ENCODE measurements around the gene ABCC5.
"Not testable (repeated sequence)": the region's sequence is repeated elsewhere in the genome, so short reads cannot be mapped to it uniquely, and the experiment has no call there.

ABCC5 gene

DNA sequence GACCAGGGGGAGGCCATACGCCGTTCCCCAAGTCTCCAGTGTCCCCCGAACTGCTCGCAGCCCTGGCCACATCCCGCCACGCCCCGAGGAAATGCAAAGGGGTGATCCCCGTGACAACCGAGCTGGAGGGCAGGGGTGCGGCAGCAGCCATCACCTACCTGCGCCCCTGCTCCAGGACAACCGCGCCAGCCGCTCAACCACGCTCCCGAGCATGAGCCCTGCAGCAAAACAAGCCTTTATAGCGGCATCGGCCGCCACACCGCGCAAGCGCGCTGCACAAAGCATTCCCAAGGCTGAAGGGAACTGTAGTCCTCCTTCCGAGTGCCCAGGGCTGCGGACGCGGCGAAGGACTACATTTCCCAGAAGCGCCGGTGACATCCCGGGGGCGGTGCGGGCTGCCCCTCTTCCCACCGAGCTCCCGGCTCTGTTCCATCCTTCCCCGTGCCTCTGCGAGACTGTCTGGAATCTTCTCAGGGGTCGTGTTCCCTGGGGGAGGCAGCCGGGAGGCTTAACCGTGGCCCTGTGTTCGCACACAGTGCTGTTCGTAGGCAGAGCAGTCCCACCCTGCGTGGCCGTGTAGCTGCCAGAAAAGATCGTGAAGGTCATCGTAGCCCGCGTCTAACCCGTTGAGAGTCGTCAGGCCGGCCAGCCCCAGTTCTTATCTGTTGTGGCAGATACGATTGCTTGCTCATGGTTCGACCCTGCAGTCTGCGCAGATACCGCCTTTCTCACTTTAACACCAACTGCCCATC, at the start of gene ABCC5:
Gene ABCC5, minus strand, starts transcription at position 213 of the 752 bp plus-strand sequence. CDS start 3,492 bp downstream, outside the sequence.
- DNase-seq, result peak; percentile 89

DNA sequence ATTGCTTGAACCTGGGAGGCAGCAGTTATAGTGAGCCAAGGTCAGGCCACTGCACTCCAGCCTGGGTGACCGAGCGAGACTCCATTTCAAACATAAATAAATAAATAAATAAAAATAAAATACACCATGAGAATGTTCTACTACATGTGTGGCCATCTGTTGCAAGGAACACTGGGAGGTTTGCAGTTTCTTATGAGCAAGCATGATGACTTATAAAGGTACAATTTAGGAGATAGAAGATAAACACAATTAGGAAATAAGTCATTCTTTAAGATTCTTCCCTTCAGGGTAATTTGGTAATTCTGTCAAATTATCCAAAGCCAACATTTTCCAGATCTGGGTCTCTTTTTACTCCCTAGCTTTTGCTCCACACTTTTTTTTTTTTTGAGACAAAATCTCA, 48.5 kb upstream of the ABCC5 start:
- DNase-seq, result no peak

DNA sequence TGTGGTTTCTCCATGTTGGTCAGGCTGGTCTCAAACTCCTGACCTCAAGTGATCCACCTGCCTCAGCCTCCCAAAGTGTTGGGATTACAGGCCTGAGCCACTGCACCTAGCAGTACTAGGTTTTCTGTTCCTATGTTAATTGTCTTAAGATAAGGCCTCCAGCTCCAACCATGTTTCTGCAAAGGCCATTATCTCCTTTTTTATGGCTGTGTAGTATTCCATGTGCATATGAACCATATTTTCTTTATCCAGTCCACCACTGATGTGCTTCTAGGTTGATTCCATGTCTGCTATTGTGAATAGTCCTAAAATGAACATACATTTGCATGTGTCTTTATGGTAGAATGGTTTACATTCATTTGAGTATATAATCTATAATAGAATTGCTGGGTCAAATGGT, 45.0 kb upstream of the ABCC5 start:
- DNase-seq, result no peak

- DNase-seq, result no peak
Measured at GRCh38 chr3:184059424-184059823, 41.7 kb upstream of the ABCC5 start.

DNA sequence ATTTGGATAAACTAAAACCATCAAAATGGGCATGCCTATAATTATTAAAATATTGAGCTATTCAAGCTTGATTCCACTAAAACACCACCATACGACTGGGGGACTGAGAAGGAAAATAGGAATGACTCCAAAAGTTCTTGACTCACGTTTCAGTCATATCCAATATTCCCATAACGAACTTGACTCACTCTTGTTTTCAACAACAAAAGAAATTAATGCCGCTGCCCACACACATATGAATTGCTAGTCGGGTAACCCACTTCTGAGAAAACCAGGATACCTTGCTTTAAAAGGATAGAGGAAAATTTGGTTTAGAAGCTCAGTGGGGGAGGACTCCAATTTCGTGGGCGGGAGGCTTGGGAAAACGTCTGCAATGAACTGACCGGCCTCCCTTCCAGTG, 40.3 kb upstream of the ABCC5 start:
- no peak for DNase-seq

DNA sequence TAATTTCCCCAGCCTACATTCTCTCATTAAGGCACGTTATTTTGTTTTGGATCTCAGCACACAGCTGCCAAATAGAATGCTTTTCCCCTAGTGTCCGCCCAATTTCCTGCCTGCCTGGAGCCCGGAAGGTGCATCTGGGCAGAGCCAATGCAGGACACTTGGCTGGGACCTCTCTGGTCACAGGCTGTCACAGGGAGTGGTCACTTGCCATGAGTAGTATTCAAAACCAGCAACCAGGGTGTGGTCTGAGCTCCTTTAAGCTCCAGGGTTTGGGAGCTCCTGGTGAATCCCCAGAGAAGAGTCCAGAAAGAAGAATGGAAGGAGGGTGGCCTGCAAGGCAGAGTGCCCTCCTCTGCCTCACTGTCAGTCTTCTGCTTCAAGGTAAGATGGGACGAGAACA, 35.1 kb upstream of the ABCC5 start, which contains the start of gene HTR3C:
Gene HTR3C, plus strand, starts transcription at position 281 of the 400 bp plus-strand sequence. Its CDS starts 34 bp downstream, at position 315.
- DNase-seq, result no peak

GRCh38 chr3:184050217-184050847, 32.6 kb upstream of the ABCC5 start:
- no peak for DNase-seq

- DNase-seq, result no peak
Measured at GRCh38 chr3:184045995-184046394, 28.3 kb upstream of the ABCC5 start.

DNA sequence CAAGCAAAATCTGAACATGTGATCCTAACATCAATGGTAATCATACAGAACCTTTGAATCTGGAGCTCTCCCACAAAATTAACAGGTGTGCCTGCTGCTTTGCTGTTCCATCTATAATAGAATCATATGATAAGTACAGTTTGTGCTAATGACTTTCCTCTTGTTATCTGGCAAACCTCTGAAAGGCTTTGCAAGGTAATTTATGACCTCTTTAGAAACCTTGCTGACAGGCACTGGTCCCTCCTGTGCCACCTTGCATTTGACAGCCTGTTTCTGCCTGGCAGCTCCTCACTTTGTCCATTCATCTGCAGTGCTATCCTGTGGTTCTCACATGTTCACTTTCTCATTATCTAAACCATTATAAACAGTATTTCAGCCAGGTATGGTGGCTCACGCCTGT, 24.9 kb upstream of the ABCC5 start:
- no peak for DNase-seq

DNA sequence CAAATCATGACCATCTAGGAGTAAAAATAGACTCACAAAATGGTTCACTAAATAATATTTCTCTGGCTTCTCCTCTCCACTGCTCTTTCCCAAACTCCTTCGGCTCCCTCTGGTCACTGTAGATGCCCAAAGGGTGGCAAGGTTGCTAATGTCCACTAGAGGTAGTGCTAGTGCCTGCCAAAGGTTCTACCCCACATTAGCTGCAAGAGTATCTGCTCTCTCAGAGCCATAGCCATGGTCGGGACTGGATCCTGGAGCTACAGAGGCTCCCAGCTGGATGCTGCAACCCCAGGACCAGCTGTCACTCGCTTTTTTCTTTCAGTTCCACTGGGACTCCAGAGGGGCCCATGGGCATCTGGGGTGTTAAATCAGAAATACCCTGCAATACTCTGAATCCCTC, 22.3 kb upstream of the ABCC5 start:
- no peak for DNase-seq

- DNase-seq, result no peak
Measured at GRCh38 chr3:184039414-184039813, 21.7 kb upstream of the ABCC5 start.

- DNase-seq, result not testable (repeated sequence)
Measured at GRCh38 chr3:184038307-184038706, 20.6 kb upstream of the ABCC5 start.

DNA sequence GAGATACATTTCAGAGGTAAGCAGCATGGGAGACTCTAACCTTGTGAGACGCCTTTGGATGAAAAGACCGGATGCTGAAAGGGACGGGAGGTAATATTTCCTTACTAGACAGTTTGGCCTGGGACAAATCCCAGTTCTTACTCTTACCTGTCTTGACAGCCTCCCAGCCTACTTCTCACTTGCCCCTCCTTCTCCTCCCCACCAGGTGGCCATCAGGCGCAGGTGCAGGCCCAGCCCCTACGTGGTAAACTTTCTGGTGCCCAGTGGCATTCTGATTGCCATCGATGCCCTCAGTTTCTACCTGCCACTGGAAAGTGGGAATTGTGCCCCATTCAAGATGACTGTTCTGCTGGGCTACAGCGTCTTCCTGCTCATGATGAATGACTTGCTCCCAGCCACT, 20.1 kb upstream of the ABCC5 start:
- no peak for DNase-seq

GRCh38 chr3:184031187-184031792, 13.6 kb upstream of the ABCC5 start, which contains the start of gene HTR3D:
Gene HTR3D, plus strand, starts transcription at chr3:184031742. Its CDS starts 0 bp downstream, at chr3:184031742.
- no peak for DNase-seq

- no peak for DNase-seq
Measured at GRCh38 chr3:184030536-184030935, 12.9 kb upstream of the ABCC5 start.

GRCh38 chr3:184029443-184029842, 11.8 kb upstream of the ABCC5 start:
- DNase-seq, result no peak

DNA sequence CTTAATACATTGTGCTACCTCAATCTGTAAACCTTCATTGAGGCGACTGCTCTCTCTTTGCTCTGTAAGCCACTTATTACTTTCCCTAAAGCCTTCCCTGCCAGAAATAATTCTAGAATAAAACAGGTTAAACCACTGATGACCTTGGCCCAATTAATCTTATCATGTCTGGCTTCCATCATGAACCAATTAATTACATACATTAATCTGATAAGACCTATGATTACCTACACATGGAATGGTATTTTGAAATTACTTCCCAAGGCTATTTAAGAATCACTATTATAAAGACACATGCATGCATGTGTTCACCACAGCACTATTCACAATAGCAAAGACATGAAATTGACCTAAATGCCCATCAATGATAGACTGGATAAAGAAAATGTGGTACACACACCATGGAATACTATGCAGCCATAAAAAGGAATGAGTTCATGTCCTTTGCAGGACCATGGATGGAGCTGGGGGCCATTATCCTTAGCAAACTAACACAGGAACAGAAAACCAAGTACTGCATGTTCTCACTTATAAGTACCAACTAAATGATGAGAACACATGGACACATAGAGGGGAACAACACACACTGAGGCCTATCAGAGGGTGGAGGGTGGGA, 10.7 kb upstream of the ABCC5 start:
- not testable (repeated sequence) for DNase-seq

DNA sequence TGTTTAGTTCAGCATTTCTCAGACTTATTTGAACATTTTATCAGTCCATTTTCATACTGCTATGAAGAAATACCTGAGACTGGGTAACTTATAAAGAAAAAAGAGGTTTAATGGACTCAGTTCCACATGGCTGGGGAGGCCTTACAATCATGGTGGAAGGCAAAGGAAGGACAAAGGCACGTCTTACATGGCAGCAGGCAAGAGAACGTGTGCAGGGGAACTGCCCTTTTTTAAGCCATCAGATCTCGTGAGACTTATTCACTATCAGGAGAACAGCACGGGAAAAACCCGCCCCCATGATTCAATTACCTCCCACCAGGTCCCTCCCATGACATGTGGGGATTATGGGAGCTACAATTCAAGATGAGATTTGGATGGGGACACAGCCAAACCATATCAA, 7.6 kb upstream of the ABCC5 start:
- DNase-seq, result not testable (repeated sequence)

- no peak for DNase-seq
Measured at GRCh38 chr3:184022323-184022722, 4.6 kb upstream of the ABCC5 start.

DNA sequence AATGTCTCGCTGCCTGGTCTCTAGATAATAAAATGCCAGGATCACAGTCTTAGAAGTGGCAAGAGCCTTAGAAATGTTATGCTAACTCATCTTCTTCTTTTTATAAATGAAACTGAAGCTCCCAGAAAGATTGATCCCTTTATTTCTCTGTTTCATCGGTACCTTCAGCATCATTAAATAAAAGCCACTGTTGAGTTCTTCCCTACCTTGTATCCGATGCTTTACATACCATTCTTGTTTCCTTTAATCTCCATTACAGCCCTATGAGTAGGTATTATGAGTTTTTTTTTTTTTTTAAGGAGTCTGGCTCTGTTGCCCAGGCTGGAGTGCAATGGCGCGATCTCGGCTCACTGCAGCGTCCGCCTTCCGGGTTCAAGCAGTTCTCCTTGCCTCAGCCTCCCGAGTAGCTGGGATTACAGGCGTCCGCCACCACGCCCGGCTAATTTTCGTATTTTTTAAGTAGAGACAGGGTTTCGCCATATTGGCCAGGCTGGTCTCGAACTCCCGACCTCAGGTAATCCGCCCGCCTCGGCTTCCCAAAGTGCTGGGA, 815 bp upstream of the ABCC5 start:
- DNase-seq, result no peak

GRCh38 chr3:184016811-184017671, 643 bp downstream of the ABCC5 start:
- peak; percentile 58 for DNase-seq

DNA sequence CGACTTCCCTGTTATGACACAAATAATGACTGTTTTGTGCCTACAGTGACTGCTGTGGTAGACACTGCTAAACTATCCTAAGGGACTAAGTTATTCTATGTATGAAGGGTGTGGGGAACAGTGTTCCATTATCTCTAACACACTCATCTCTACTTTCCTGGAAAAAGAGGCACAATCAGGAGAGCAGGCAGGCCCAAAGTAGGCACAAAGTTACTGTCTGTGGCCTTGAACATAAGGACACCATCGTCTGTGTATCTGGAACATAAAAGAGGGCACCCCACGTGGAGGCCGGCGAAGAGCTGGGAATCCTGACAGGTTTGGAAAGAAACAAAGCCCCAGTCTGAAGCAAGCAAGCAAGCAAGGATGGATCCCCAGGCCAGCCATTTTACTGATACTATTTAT, 1.5 kb downstream of the ABCC5 start:
- DNase-seq, result no peak

Measured in CD4-positive, alpha-beta T cell treated with Interleukin-17A for 4 hours (primary cell).